HG02610 (cell line): ENCODE results near the gene CEP70.

ENCODE experiments used
- ATAC-seq: cut with Tn5 transposase; IDR thresholded peaks from one replicate; pipeline ENCODE4 v1.9.1; 2021; ENCODE audit warnings: mild to moderate bottlenecking, moderate library complexity; ENCODE audit not compliant: unreplicated experiment

CEP70 gene

DNA sequence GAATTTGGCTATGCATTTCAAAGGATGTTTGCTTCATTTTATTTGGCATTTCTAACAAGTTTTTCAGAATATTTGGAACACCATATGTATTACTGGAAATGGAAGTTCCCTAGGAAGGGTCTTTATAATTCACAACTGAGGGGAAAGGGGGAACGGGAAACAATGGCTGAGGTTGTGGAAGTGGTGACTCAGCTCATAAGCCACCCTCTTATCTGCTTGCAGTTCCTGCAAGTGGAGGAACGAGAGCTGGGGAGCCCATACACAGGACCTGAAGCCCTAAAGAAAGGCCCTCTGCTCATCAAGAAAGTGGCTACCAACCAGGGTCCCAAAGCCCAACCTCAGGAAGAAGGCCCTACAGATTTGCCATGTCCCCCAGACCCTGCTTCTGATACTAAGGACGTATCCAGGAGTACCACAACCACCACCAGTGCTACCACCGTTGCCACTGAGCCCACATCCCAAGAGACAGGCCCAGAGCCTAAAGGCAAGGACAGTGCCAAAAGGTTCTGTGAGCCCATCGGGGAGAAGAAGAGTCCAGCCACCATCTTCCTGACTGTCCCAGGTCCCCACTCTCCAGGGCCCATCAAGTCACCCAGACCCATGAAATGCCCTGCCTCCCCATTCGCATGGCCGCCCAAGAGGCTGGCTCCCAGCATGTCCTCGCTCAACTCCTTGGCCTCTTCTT is 121.8 kb downstream of the CEP70 start:
- no peak for ATAC-seq

DNA sequence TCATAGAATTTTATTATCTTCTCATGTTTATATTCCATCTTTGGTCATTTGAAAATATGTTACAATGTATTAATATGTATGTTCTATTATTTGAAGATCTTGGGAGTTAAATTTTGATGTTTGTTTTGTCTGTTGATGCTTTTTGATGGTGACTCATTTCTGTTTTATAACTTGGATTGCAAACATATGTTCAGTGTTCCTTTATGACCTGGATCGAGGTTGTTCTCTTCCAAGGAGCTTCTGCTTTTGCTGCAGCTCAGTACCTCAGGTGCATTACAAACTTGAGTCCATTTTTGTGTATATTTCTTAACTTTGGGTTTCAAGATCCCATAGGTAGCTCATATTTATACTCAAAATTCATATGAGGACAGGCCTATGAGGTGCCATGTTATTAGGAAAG is 122.6 kb downstream of the CEP70 start:
- no peak for ATAC-seq

DNA sequence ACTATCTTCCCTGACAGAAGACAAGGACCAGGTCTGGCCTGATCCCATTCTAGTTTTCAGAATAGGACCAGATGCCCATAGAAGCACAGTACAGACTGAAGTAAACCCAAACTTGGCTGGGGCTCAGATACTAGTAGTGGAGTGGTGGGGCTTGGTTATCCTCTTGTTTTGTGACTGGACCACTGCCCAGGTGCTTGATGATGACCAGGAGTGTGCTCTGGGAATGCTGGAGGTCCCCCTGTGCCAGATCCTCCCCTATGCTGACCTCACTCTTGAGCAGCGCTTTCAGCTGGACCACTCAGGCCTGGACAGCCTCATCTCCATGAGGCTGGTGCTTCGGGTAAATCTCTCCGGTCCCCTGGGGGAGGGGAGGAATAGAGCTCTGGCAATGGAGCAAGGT is 123.4 kb downstream of the CEP70 start:
- no peak for ATAC-seq

DNA sequence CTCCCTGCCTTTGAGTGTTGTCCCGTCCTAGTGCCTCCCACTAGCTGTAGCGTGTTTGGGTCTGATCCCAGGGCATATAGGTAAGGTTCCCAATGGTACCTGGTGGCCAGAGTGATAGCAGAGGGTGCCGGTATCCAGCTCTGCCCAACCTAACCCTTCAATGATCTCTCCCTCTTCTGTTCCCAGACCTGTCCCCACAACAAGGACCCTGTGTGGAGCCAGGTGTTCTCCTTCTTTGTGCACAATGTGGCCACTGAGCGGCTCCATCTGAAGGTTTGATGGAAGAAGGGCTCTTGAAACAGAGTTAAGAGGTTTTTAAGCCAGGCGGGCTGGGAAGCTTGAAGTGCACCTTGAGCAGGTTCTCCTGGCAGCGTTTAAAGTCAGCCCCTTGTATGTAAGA is 124.2 kb downstream of the CEP70 start:
- ATAC-seq, result no peak

DNA sequence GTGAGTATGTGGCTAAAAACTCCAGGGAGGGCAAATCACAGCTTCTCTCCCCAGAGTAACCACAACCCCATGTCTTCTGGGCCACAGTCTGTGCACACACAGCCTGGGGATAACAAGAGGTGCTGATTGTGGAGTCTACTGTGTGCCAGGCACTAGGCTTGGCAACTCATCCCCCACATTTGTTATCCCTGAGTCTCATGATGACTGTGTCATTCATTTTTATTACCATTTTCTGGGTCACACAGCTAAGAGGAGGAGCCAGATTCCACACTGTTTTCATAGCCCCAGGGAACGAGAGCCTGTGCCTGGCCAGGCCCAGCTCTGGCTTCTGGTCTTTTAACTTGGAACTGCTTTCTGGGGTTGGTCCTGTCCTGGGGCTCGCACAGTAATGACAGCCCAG is 125.2 kb downstream of the CEP70 start:
- ATAC-seq, result no peak

DNA sequence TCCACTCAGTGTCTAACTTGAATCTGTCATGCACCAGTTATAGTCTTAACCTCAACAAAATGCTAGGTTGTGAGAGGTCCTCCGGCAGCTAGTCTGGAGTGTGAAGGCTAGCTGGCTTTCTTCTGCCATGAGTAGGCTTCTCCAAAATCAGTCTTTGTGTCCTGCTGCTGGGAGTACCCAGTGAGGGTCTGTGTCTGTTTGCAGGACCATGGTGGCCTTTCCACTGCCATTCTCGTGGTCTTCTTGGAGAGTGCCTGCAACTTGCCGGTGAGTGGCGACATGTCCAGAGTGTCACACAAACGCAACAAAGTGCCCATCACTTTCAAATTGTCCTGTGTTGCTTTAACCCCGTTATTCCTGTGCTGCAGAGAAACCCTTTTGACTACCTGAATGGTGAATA is 125.6 kb downstream of the CEP70 start:
- no peak for ATAC-seq

DNA sequence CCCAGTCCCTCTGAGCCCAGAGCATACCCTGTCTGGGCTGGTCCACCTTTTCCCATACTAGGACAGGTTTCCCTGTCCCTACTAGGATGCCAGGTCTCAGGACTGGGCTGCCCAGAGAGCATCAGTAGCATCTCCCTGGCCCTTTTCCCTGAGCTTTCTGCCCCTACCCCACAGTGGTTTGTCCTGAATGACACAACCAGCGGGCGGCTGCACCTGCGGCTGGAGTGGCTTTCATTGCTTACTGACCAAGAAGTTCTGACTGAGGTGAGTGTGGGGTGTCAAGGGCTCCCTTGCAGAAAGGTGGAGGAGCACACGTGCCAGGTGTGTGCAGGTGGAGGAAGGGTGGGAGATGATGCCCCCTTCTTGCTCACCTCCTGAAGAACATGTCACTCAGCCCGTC is 126.1 kb downstream of the CEP70 start:
- no peak for ATAC-seq

DNA sequence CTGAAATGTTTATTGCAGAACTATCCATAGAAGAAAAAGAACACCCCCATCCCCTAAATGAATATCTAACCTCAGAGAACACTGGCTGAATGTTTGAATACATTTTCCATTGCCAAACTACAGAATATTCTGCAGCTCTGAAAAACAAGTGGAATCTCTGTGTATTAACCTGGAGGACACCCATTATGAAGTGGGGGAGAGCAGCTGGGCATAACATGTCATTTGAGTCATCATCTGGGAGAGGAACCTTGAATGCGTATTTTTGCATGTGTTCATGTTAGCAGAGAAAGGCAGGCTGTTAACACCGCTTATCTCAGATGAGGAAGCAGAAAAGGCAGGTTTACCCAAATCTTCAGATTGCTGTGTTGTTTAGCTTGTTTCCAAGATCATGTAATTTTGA is 128.1 kb downstream of the CEP70 start:
- no peak for ATAC-seq

DNA sequence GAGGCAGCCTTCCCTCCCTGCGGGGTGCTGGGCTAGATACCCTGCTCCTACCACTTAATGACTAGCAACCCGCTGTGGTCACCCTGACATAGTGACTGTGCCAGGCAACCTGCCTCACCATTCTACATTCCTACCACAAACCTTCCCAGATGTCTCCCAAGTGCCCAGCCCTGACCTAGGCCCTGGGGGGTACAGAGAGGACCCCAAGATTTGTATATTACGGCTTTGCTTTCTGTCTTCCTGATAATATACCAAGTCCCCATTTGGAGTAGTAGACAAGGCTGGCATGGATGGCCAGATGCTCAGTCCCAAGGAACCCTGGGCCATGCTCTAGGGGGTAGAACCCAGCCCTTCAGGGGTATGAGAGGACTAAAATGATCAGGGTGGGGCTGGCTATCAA is 128.6 kb downstream of the CEP70 start:
- ATAC-seq, result no peak

DNA sequence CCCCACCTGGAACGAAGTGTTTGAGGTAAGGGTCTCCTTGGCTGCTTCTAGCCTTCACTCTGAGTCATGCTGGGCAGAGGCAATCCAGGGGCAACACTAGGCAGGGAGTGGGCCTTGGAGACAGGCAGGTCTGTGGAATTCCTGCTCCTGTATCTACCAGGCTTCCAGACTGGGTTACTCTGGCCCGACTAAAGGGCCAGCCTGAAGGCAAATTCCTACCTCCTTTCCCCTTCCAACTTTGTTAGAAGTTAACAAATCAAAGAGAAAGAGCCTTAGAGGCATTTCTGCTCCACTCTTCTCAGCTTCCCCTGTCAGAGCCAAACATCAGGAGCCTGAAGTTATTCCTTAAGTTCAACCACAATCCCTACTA is 129.6 kb downstream of the CEP70 start:
- ATAC-seq, result no peak

DNA sequence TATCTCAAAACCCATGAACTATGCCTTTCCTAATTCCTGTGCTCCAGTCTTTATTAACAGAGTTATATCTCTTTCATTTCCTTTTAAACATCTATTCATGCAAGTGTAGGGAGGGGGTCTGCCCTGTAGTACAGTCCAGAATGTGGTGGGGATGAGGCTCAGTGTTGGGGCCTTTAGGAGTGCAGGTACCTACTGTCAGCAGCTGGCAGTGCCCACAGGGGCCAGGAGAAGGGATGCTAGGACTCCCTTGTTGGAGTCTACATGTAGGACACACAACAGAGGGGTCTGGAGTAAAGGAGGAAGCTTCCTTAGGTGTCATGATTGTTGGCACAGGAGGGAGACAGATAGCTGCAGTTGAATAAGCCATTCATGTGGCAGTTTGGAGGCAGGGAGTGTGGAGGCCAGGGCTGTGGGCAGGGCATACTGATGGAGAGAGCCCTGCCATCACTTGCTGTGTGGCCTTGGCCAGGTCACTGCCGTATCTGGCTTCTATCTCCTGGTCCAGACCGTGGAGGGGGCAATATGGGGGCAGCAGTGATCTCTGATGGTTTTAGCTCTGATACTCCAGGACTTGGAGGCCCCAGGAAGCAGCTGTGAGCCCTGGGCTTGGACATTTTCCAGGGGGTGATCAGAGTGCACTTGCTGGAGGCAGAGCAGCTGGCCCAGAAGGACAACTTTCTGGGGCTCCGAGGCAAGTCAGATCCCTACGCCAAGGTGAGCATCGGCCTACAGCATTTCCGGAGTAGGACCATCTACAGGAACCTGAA is 130.2 kb downstream of the CEP70 start:
- no peak for ATAC-seq

DNA sequence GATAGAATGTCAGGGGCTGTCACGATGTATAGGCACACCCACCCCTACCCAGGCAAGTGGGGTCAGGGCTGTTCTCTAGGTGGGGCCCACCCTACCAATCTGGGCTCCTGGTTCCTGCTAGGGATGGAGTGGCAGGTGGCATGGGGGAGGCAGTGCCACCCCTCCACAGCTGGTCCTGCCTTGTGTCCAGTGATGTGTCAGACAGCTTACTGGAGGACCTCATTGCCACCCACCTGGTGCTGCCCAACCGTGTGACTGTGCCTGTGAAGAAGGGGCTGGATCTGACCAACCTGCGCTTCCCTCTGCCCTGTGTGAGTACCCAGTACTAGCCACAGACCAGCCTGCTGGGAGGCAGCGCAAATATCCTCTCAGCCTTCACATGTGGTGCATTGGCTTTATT is 132.2 kb downstream of the CEP70 start:
- no peak for ATAC-seq

DNA sequence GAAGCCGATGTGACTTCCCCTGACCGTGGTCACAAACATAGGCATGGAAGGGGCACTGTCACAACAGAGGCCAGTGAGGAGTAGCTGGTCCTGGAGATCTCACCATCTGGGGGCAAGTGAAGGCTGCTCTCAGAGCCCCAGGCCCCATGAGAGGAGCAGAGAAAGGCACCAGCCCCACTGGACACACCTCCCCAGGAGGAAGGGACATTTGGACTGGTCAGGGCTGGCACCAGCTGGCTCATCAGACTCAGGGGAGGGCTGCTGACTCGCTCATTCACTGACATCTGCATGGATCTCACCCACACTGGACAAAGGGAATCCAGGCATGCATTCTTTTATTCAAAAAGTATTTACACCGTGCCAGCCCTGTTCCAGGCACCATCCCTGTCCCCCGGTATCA is 132.8 kb downstream of the CEP70 start:
- no peak for ATAC-seq

DNA sequence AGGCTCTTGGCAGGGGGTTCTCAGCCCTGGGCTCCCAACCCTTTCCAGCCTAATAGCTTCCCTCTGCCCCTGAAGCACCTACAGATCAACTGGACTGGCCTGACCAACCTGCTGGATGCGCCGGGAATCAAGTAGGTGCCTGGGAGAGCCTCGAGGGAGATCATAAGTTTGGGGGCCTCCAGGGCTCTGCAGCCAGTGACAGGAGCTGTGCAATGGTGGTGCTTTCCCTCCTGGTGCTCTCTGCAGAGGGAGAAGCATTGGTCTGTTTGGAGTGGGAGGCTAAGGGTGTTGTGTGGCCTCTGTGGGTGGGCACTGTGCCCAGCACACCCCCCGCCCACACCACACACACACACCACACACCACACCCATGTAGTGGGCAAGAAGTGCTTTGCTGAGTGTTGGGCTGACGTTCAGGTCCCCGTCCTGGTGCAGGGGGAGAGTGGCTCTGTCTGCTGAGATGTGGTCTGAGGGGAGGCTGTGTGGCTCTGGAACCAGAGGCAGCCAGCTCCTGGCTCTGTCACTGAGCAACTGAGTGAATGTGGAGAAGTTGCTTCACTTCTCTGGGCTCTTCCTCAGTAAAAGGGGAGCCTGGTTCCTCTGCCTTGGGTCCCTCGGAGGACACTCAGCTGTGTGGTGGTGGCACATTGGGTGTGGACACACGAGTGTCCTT is 133.4 kb downstream of the CEP70 start:
- no peak for ATAC-seq

DNA sequence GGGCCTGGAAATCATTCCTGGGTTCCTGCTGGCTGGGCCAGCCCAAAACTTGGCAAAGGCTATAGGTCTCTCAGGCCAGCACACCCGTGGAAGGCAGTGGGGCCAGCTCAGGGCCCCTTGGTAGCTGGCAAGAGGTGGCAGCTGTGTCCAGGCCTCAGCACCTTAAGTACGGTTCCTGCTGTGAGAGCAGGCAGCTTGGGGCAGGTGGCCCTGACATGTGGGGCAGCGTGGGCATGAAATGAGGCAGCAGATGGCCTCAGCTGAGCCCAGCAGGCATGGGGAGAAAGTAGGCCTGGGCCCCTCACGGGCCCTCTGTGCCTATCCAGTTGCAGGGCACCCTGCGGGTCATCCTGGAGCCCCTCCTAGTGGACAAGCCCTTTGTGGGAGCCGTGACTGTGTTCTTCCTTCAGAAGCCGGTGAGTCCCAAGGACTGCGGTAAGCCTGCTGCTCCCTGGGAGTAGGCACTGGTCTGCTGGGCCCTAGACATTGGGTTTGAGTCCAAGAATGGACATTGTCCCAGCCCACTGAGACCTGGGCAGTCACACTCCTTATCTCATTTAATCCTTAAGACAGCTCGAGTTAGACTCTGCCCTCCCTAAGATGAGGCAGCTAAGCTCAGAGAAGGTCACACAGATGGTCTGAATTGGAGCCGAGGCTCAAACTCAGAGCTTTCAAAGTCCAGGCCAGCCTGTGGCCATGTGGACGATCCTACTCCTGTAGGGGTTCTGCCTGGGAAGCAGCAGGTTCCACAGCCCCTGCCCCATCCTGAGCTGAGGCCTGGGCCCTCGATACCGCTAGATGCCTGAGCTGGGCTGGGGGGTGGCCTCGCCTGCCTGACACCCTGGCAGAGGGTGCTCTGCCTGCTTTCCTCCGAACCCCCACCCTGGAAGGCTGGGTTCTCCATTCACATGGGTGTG is 134.2 kb downstream of the CEP70 start:
- ATAC-seq, result no peak

DNA sequence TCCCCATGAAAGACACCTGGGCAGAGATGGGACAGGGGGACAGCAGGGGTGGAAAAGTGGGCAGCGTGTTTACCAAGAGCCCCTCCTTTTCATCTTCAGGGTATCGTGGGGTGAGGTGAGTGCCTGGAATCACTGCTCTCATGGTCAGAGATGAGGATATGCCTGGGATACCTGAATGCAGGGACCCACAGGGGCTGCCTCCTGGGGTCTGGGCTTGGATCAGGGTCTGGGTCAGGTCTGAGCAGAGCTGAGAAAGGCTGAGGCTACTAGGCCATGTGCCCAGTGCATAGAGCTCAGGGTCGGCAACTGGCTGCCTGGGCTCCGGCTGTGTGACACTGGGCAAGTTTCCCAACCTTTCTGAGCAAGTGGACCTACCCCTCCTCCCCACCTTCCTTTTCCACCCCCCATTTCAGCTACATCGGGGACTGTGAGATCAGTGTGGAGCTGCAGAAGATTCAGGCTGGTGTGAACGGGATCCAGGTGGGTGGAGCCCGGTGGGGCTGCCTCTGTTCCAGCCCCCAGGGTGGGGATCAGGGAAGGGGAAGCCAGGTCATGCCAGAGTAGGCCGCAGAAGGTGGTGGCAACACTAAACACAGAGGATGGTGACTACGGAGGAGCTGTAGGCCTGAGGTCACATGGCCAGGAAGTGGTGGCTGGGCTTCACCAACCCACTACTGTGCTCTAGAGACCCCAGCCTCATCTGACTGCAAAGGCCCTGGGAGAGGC is 135.1 kb downstream of the CEP70 start:
- no peak for ATAC-seq

DNA sequence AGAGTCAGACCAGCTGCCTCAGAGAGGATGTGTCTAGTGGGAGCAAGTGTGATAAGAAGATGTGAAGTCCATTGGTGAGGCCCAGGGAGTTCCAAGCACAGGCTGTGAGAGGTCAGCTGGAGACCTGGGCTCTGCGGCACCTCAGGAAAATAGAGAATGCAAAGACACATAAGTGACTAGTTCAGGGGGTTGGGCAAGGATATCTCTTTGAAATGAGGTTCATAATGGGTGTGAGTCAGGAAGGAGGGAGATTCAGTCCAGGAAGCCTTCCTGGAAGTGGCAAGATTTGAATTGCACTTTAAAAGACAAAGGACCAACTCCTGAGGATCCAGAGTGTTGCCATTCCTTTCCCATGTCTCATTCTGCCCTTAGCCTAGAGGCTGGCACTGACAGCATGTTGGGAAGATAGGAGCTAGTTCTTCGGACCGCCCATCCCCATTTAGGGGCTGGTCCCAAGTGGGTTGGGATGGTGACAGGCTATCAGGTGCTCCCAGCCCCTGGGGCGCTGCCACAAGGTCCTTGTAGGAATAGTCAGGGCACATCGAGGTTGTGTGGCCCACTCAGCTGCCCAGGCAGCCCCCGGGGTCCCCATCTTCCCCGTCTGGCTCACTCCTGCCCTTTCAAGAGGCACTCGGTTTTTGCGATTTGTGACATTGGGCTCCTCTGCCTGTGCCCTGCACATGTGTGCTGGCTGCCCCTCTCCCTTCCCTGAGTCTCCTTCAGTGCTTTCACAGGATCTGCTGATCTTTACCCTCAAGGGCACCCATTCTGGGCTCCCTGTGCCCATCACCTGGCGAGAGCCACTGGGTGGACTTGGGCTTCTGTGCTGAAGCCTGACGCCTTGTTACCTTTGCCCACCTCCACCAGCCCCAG is 136.0 kb downstream of the CEP70 start:
- ATAC-seq, result no peak

DNA sequence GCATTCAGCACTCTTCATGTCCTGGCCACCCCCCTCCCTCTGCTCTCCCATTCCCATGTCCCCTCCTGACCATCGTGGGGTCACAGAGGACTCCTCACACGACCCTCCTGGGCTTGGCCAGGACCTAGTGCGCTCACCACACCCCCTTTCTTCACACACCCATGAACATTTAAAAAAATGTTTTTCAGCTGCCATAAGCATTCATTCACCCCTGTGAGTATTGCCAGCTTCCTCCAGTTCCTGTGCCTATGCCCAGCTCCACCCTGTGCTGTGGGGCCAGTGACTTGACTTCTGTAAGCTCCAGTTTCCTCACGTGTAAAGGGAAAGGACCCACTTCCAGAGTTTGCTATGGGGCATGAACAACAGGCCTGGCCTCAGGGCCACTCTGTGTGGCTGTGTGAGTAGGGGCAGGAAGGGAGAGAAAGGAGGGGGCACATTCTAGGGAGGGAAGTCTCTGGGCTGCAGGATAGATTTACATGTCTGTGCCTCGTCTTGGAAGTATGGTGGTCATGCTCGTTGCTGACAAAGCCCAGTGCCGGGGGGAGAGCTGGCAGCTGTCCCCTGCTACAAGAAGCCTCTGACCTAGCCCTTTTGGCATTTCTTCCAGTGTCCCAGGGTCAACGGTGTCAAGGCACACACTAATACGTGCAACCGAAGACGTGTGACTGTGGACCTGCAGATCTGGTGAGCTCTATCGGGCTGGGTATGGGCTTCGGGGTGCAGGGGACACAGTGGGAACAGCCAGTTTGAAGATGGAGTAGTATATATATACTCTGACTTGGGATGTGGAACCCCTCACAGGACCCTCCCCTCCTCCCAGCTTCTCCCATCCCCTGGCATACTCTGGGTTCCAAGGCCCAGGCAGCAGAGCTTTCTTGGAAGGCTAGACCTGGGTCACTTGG is 136.8 kb downstream of the CEP70 start:
- no peak for ATAC-seq
